Heart left ventricle (tissue), 16 donors: ENCODE data around the gene PHAX. TPM values are rescaled to one million over a fixed set of nuclear protein-coding genes. Genes with fewer than 3 reads are reported as not detected.
"Not testable (repeated sequence)": the region's sequence is repeated elsewhere in the genome, so short reads cannot be mapped to it uniquely, and the experiment has no call there.

ENCODE experiments used
- ATAC-seq, 4 donors: fragments of 200-7000 bp; cut with Tn5 transposase; one replicate each; pipeline ENCODE4 v1.9.1; 2020 to 2022; ENCODE audit warnings: moderate library complexity in 4 of 4, mild to moderate bottlenecking in 3 of 4, moderate number of reproducible peaks in 1 of 4
- DNase-seq, 5 donors: peaks; one replicate each; pipeline ENCODE4 v3.0.0-alpha.2; 2020
- H3K27ac ChIP-seq, 12 donors: fragments of 200-600 bp; sonication (generic) in 4 of 12; one replicate each; pipeline versions ENCODE4 v1.5.0 to v1.8.0; 2016 to 2022; ENCODE audit warnings: mild to moderate bottlenecking in 2 of 12
- H3K27me3 ChIP-seq, 9 donors: fragments of 200-600 bp; sonication (generic) in 2 of 9; one replicate each; pipeline versions ENCODE4 v1.5.1 to v1.8.0; 2016 to 2022; ENCODE audit warnings: mild to moderate bottlenecking in 3 of 9
- H3K36me3 ChIP-seq, 9 donors: fragments of 200-600 bp; sonication (generic) in 2 of 9; one replicate each; pipeline versions ENCODE4 v1.5.0 to v1.8.0; 2018 to 2022; ENCODE audit warnings: mild to moderate bottlenecking in 2 of 9
- H3K4me1 ChIP-seq, 12 donors: fragments of 200-600 bp; sonication (generic) in 4 of 12; one replicate each; pipeline versions ENCODE4 v1.5.0 to v1.8.0; 2016 to 2022; ENCODE audit warnings: mild to moderate bottlenecking in 3 of 12
- H3K4me3 ChIP-seq, 12 donors: fragments of 200-600 bp; sonication (generic) in 4 of 12; one replicate each; pipeline versions ENCODE4 v1.5.0 to v1.8.0; 2017 to 2022; ENCODE audit warnings: mild to moderate bottlenecking in 9 of 12, moderate library complexity in 4 of 12
- H3K9me3 ChIP-seq, 12 donors: fragments of 200-600 bp; sonication (generic) in 4 of 12; one replicate each; pipeline versions ENCODE4 v1.5.0 to v1.8.0; 2016 to 2022; ENCODE audit warnings: mild to moderate bottlenecking in 1 of 12
- POLR2A ChIP-seq, 2 donors: fragments of 450-650 bp; IDR thresholded peaks; one replicate each; pipeline ENCODE4 v1.6.1; 2017; ENCODE audit warnings: antibody characterized with exemption in 2 of 2, mild to moderate bottlenecking in 2 of 2, moderate library complexity in 2 of 2
- WGBS, 4 donors: extraction: QIAGEN DNeasy Blood & Tissue Kit in 2 of 4; methylation state at CpG; one replicate each; pipeline versions ENCODE4 v1.1.5 to v1.1.7; 2013 to 2018; 5-methylcytosine and 5-hydroxymethylcytosine counted together
- intact Hi-C, 10 donors: fragments of 100-400 bp; cut with DNase I; formaldehyde crosslinking; loops; one replicate each; pipeline versions ENCODE4 v1.11.1 to v1.14.2; 2022
- polyA plus RNA-seq, 2 donors: library from polyadenylated mRNA; stranded (reverse); fragments of 200-250 nt; gene quantifications; one replicate each; pipeline ENCODE4 v1.2.3, GENCODE V29; 2013
- total RNA-seq, 9 donors: library from RNA; depleted of rRNA in 2 of 9; stranded (reverse); fragments of >200 nt in 2 of 9; fragmentation: NEBNext Ultra II Directional in 3 of 9; extraction: Animal tissue kit (Norgen Biotek cat#: 25700) in 3 of 9; gene quantifications; one replicate each; pipeline versions ENCODE4 v1.1.0 to v1.2.4, GENCODE V29; 2016 to 2023
- TF ChIP-seq, protein P1 (sequence below), 12 donors: fragments of 200-600 bp; sonication (generic) in 4 of 12; IDR thresholded peaks; one replicate each; pipeline versions ENCODE4 v1.5.0 to v1.8.0; 2018 to 2022; ENCODE audit warnings: antibody characterized with exemption in 12 of 12, mild to moderate bottlenecking in 5 of 12
- donor health status: ischemic (EF 13 %, LVEDD 7.1; RV severe dilation, severe dysfunction).
- donor health status: healthy with polysubstance abuse.
- donor health status: DM: no; HTN: yes; CAD: no.
- donor health status: DM: no; HTN: no; CAD: no.
- donor health status: ischemic (EF 25% LVEDD 6.9; RV normal size, moderate dysfunction).
- donor health status: ischemic (EF 25% LVEDD 5.7; RV mildly dilated, moderate dysfunction).
- donor health status: healthy.
- donor health status: DM: yes; HTN: yes; CAD: no.
- donor health status: ischemic (EF 35%, LVEDD 5.7; RV mildly dilated, moderate dysfunction).
- donor health status: nonischemic (EF 11% LVEDD 7.7; RV severe dilation, severe dysfunction).
- donor health status: DM: yes; HTN: yes; CAD: no.
- donor health status: PGD.
- donor health status: ischemic (EF 29% LVEDD 5.4; RV normal size, mild dysfunction).
- donor health status: nonischemic (EF 23%, LVEDD 6.1; RV moderate dilation, normal function).

Gene PHAX
- total and polyA plus RNA-seq, 11 donors = 16.6 to 32.7 (median 29.6) TPM

DNA sequence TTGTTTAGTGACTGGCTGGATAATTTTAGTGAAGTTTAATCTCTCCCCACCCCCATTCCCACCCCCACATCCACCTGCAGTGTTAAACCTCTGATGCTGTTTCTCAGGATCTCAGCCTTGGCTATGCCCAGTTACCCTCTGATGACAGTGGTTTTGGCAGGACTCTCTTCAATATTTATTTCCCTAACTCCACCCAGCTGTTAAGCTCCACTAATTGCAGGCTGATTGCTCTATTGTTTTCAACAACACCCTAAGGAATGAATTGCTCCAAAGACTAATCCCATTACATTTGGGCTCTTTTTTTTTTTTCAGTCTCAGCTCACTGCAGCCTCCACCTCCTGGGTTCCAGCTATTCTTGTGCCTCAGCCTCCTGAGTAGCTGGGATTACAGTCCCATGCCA, 46.3 kb downstream of the PHAX start:
- Histone ChIP-seq H3K9me3 (peaks cover 0 to 17% (median 2%) of the 10 kb centered on the region in 12 donors), H3K36me3 (no peaks in the 10 kb centered on the region), H3K4me1 (no peaks in the 10 kb centered on the region), H3K4me3 (no peak overlapping the region), H3K27ac (no peak overlapping the region), H3K27me3 (no peaks in the 10 kb centered on the region)
- DNase-seq (no peak), ATAC-seq (no peak)
- no peak for TF ChIP-seq POLR2A (IDR thresholded peaks at IDR 0.05)
- TF ChIP-seq, protein P1, sequence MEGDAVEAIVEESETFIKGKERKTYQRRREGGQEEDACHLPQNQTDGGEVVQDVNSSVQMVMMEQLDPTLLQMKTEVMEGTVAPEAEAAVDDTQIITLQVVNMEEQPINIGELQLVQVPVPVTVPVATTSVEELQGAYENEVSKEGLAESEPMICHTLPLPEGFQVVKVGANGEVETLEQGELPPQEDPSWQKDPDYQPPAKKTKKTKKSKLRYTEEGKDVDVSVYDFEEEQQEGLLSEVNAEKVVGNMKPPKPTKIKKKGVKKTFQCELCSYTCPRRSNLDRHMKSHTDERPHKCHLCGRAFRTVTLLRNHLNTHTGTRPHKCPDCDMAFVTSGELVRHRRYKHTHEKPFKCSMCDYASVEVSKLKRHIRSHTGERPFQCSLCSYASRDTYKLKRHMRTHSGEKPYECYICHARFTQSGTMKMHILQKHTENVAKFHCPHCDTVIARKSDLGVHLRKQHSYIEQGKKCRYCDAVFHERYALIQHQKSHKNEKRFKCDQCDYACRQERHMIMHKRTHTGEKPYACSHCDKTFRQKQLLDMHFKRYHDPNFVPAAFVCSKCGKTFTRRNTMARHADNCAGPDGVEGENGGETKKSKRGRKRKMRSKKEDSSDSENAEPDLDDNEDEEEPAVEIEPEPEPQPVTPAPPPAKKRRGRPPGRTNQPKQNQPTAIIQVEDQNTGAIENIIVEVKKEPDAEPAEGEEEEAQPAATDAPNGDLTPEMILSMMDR (IDR thresholded peaks at IDR 0.05) = no peak
- intact Hi-C loops = no loop called here

DNA sequence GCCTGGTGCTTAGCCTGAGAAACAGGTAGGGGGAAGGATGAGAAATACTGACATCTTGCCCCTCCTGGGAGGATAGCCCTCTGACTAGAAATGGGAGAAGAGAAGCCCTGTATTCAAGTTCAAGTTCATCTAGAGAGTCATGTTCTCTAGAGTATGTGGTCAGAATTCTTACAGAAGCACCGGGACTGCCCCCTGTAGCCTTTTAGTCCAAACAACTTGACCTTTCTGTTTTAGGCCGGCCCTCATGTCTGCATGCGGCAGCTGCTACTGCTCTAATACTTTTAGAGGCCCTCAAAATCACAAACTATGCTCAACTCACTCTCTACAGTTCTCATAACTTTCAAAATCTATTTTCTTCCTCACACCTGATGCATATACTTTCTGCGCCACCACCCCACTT, 47.7 kb downstream of the PHAX start:
- Histone ChIP-seq H3K27me3 (no peaks in the 10 kb centered on the region), H3K27ac (no peak overlapping the region), H3K4me3 (no peak overlapping the region), H3K36me3 (no peaks in the 10 kb centered on the region), H3K9me3 (peaks cover 0 to 17% (median 2%) of the 10 kb centered on the region in 12 donors), H3K4me1 (no peaks in the 10 kb centered on the region)
- TF ChIP-seq, protein P1 (IDR thresholded peaks at IDR 0.05) = no peak
- TF ChIP-seq POLR2A (IDR thresholded peaks at IDR 0.05) = no peak
- intact Hi-C loops = no loop called here
- no peak for ATAC-seq
- DNase-seq = no peak
- 86 to 92% (median 88%) methylated on average over 4 of the region's 4 CpGs for WGBS, 4 donors

DNA sequence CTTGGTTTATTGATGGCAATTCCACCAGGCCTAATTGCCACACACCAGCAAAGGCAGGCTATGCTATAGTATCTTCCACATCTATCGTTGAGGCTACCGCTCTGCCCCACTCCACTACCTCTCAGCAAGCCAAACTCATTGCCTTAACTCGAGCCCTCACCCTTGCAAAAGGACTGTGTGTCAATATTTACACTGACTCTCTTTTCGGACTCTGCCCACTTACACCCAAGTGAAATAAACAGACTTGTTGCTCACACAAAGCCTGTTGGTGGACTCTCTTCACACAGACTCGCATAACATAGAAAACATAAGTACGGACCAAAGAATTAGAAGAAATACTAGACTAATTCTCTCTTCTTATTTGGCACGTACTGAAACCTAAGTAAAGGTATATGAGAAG, 48.3 kb downstream of the PHAX start:
- DNase-seq, ATAC-seq, H3K27me3 ChIP-seq, H3K36me3 ChIP-seq, H3K4me1 ChIP-seq, intact Hi-C loops, H3K27ac ChIP-seq, H3K4me3 ChIP-seq: not testable (repeated sequence)
- peaks cover 0 to 17% (median 2%) of the 10 kb centered on the region in 12 donors for H3K9me3 ChIP-seq
- WGBS, 4 donors = 87 to 93% (median 90%) methylated on average over 7 of the region's 7 CpGs

DNA sequence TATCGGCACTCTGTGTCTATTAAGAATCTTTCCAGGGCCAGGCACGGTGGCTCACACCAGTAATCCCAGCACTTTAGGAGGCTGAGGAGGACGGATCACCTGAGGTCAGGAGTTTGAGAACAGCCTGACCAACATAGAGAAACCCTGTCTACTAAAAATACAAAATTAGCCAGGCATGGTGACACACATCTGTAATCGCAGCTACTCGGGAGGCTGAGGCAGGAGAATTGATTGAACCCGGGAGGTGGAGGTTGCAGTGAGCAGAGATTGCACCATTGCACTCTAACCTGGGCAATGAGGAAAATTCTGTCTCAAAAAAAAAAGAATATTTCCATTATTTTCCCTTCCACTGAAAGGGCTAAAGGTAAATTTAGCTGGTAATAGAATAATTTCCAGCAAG, 49.0 kb downstream of the PHAX start:
- not testable (repeated sequence) for DNase-seq, H3K27me3 ChIP-seq, ATAC-seq, H3K36me3 ChIP-seq, H3K4me1 ChIP-seq, H3K4me3 ChIP-seq, H3K27ac ChIP-seq
- intact Hi-C loops = loop anchor here in 4 of 10 donors (10.0 kb wide), 2 partner anchors 665 to 845 kb away; no protein-coding TSS in a partner anchor
- H3K9me3 ChIP-seq = peaks cover 0 to 15% (median 2%) of the 10 kb centered on the region in 12 donors
- WGBS, 4 donors = 83 to 90% (median 85%) methylated on average over 6 of the region's 6 CpGs

DNA sequence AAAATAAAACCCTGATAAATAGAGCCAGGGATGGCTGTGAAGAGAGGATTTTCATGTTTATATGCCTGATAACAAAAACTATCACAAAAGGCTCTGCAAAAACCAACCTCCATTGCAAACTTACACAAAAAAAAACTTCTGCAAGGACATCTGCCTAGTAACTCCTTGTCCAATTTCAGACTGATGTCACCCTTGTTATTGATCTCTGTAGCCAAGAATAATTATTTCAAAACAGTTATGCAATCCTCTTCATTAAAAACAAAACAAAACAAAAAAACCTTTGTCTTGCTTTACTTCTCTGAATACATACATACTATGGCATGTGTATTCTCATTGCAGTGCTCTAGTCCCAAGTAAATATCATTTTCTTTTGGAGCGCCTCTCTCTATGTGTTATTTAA, 49.7 kb downstream of the PHAX start:
- H3K27me3 ChIP-seq = no peaks in the 10 kb centered on the region
- no peak overlapping the region for H3K4me3 ChIP-seq
- H3K27ac ChIP-seq = no peak overlapping the region
- H3K9me3 ChIP-seq = peaks cover 0 to 7% (median 0%) of the 10 kb centered on the region in 12 donors
- no peaks in the 10 kb centered on the region for H3K36me3 ChIP-seq
- ATAC-seq (no peak), DNase-seq (no peak)
- H3K4me1 ChIP-seq = no peaks in the 10 kb centered on the region
- WGBS, 4 donors = 87 to 97% (median 94%) methylated on average over 1 of the region's 1 CpG
- intact Hi-C loops = loop anchor here in 4 of 10 donors (10.0 kb wide), 2 partner anchors 664 to 844 kb away; no protein-coding TSS in a partner anchor
- TF ChIP-seq, protein P1 (IDR thresholded peaks at IDR 0.05) = no peak
- TF ChIP-seq POLR2A (IDR thresholded peaks at IDR 0.05) = no peak
